ENCODE results near the gene RNF32.

The RNF32 gene

DNA sequence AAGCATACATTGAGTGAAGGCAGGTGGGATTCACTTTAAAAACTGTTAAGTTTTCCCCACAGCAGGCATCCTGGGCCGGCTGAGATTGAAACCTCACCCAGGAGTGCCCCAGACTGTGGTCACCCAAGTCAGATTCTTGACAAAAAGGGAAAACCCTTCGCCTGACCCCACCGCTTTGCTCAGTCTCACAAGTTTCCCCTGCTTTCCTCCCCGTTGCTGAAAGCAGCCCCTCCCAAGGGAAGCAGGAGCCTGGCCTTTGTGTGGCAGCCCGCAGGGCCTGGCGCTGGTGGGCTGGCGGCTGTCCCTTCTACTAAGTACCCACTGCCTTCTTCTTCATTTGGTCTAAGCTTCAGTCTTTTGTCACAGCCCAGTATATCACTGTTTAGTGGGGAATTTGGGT is 16.0 kb downstream of the RNF32 start:
- Histone ChIP-seq H3K27me3 (ENCODE audit: low read depth, low read length) (no peaks in the 10 kb centered on the region), H3K27ac (ENCODE audit: low read length) (no peak overlapping the region), H3K36me3 (replicated peaks; ENCODE audit: low read depth, low read length) (no peaks in the 10 kb centered on the region), H3K79me2 (ENCODE audit: low read length) (no peaks in the 10 kb centered on the region), H3K4me3 (ENCODE audit: low read length) (no peak overlapping the region), H3K4me1 (ENCODE audit: low read length) (peaks cover 24% of the 10 kb centered on the region), H4K20me1 (ENCODE audit: insufficient read depth, low read length) (no peaks in the 10 kb centered on the region), H2AFZ (ENCODE audit: low read depth, low read length) (no peak overlapping the region), H3K4me2 (ENCODE audit: low read length) (no peak overlapping the region), H3K9ac (ENCODE audit: low read length) (no peak overlapping the region), H3K9me3 (ENCODE audit: insufficient read depth, low read length) (no peaks in the 10 kb centered on the region)
- TF ChIP-seq CTCF (IDR thresholded peaks at IDR 0.05; ENCODE audit: low read depth, low read length) (no peak), EZH2phosphoT487 (IDR thresholded peaks at IDR 0.05; ENCODE audit: low read depth) (no peak)

DNA sequence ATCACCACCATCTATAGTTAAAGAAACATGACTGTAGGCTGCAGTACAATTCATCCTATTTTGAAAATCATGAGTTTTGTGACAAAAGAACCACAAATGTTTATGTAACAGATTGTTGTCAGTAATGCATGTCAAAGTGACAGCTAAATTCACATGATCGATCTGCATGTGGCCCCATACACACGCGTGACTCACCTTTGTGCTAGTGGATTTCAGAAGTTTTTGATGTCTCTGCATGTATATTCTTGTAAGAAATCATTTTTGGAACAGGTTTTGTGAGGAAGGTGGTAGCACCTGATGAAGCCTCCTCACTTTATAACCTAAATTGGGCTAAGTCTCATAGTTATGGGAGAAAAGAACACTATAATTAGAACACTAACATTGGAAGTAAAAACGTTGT is 17.1 kb downstream of the RNF32 start:
- Histone ChIP-seq H3K79me2 (ENCODE audit: low read length) (no peaks in the 10 kb centered on the region), H3K27me3 (ENCODE audit: low read depth, low read length) (no peaks in the 10 kb centered on the region), H3K9me3 (ENCODE audit: insufficient read depth, low read length) (no peaks in the 10 kb centered on the region), H3K27ac (ENCODE audit: low read length) (no peak overlapping the region), H2AFZ (ENCODE audit: low read depth, low read length) (no peak overlapping the region), H3K36me3 (replicated peaks; ENCODE audit: low read depth, low read length) (no peaks in the 10 kb centered on the region), H3K9ac (ENCODE audit: low read length) (no peak overlapping the region), H4K20me1 (ENCODE audit: insufficient read depth, low read length) (no peaks in the 10 kb centered on the region), H3K4me3 (ENCODE audit: low read length) (no peak overlapping the region), H3K4me2 (ENCODE audit: low read length) (no peak overlapping the region), H3K4me1 (ENCODE audit: low read length) (peaks cover 24% of the 10 kb centered on the region)
- TF ChIP-seq EZH2phosphoT487 (IDR thresholded peaks at IDR 0.05; ENCODE audit: low read depth) (no peak), CTCF (IDR thresholded peaks at IDR 0.05; ENCODE audit: low read depth, low read length) (no peak)

DNA sequence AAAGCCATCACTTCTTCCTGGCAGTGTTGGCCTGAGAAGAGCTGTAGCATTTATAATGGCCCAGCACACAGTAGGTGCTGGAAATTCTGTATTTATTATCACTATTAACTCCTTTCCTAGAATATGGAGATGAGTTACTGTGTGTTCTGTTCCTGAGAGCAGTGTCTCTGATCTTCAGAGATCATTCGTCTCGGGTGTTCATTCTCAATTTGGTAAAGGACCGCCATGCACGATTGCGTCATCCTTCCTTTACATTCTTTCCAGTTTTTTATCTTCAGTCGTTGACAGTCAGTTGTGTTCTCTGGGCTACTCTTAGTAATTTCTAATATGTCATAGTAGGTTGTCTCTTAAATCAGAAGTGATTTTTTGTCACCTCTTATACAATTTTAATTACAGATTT is 18.6 kb downstream of the RNF32 start:
- H3K4me1 ChIP-seq (ENCODE audit: low read length), result peaks cover 24% of the 10 kb centered on the region
- no peaks in the 10 kb centered on the region for H3K9me3 ChIP-seq (ENCODE audit: insufficient read depth, low read length)
- H3K27me3 ChIP-seq (ENCODE audit: low read depth, low read length), result no peaks in the 10 kb centered on the region
- no peak overlapping the region for H3K27ac ChIP-seq (ENCODE audit: low read length)
- H3K4me2 ChIP-seq (ENCODE audit: low read length), result no peak overlapping the region
- TF ChIP-seq EZH2phosphoT487 (IDR thresholded peaks at IDR 0.05; ENCODE audit: low read depth) (no peak), CTCF (IDR thresholded peaks at IDR 0.05; ENCODE audit: low read depth, low read length) (no peak)
- H4K20me1 ChIP-seq (ENCODE audit: insufficient read depth, low read length), result no peaks in the 10 kb centered on the region
- H3K9ac ChIP-seq (ENCODE audit: low read length), result no peak overlapping the region
- H3K4me3 ChIP-seq (ENCODE audit: low read length), result no peak overlapping the region
- no peak overlapping the region for H2AFZ ChIP-seq (ENCODE audit: low read depth, low read length)
- H3K79me2 ChIP-seq (ENCODE audit: low read length), result no peaks in the 10 kb centered on the region
- H3K36me3 ChIP-seq (replicated peaks; ENCODE audit: low read depth, low read length), result no peaks in the 10 kb centered on the region

- no peaks in the 10 kb centered on the region for H4K20me1 ChIP-seq (ENCODE audit: insufficient read depth, low read length)
- no peak overlapping the region for H2AFZ ChIP-seq (ENCODE audit: low read depth, low read length)
- H3K9me3 ChIP-seq (ENCODE audit: insufficient read depth, low read length), result no peaks in the 10 kb centered on the region
- no peak overlapping the region for H3K9ac ChIP-seq (ENCODE audit: low read length)
- no peaks in the 10 kb centered on the region for H3K27me3 ChIP-seq (ENCODE audit: low read depth, low read length)
- H3K36me3 ChIP-seq (replicated peaks; ENCODE audit: low read depth, low read length), result no peaks in the 10 kb centered on the region
- H3K4me1 ChIP-seq (ENCODE audit: low read length), result peaks cover 17% of the 10 kb centered on the region; the same call in 1 of the 2 replicates
- H3K4me3 ChIP-seq (ENCODE audit: low read length), result no peak overlapping the region
- no peaks in the 10 kb centered on the region for H3K79me2 ChIP-seq (ENCODE audit: low read length)
- TF ChIP-seq EZH2phosphoT487 (IDR thresholded peaks at IDR 0.05; ENCODE audit: low read depth) (no peak), CTCF (IDR thresholded peaks at IDR 0.05; ENCODE audit: low read depth, low read length) (no peak)
- H3K27ac ChIP-seq (ENCODE audit: low read length), result no peak overlapping the region
- H3K4me2 ChIP-seq (ENCODE audit: low read length), result no peak overlapping the region
Observed at GRCh38 chr7:156659961-156660360, 19.4 kb downstream of the RNF32 start.
